GM11168 (cell line): ENCODE data around the gene TRAPPC3.

Source experiments
- in situ Hi-C: fragments of 300-500 bp; cut with MboI; formaldehyde crosslinking; loops from one replicate; pipeline ENCODE4 v1.12.0; 2022; ENCODE audit warnings: low sequenced_read_pairs; ENCODE audit not compliant: unreplicated experiment

TRAPPC3 gene

DNA sequence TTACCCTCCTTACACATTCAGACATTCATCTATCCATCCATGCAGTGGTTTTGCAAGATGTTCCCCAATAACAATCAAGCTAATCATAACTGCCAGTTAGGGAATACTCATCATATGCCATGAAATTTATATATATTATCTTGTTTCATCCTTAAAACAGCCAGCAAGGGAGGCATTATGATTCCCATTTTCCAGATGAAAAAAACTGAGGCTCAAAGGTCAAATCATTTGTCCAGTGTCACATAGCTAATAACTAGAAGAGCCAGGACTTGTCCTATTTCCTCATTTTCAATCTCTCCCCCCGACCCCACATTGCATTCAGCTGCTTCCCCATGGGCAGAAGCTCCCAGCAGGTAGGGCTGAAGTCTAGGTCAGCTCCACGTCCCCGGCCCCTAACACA lies 17.3 kb downstream of the TRAPPC3 start:
- in situ Hi-C loops, result no loop called here

DNA sequence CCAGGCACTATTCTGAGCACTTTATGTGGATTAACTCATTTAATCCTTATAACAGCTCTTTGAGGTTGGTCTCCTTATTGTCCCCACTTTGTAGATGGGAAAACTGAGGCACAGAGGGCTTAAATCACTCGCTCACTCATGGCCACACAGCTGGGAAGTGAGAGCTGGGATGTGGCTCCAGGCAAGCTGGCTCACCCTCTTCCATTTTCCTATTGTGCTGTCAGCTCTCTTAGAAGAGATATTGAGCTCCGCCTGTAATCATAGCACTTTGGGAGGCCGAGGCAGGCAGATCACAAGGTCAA lies 20.4 kb downstream of the TRAPPC3 start:
- in situ Hi-C loops, result no loop called here

DNA sequence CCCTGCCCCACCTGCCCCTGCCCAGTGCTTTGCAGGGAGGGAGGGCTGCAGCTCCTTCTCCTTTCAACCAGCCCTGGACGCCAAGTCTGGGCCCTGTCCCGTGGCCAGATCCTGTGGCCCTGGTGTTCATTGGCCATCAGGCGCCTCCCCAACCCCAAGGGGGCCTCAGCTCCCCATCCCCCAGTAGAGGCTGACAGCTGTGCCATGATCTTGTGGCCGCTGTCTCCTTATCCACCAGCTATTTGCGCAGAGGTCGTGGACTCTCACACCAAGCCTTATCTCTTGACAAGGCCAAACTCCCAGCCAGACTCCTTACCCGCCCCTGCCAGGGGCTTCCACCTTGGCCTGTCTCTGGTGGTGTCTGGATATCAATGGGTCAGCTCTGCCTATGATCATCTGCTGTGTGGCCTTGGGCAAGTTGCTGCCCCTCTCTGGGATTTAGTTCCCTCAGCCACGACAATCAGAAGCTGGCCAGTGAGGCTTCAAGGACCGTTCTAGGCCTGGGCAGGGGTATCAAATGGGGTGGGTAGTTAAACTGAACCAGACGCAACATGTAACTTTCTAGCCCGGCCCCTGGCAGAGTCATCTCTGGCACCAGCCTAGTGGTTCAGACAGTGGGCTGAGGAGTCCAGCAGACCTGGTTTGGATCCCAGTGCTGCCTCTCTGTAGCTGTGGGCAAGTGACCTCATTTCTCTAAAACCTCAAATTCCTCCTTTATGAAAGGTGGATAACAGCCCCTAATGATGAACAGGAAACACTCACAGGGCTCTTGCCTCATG lies 21.0 kb downstream of the TRAPPC3 start:
- in situ Hi-C loops, result no loop called here

DNA sequence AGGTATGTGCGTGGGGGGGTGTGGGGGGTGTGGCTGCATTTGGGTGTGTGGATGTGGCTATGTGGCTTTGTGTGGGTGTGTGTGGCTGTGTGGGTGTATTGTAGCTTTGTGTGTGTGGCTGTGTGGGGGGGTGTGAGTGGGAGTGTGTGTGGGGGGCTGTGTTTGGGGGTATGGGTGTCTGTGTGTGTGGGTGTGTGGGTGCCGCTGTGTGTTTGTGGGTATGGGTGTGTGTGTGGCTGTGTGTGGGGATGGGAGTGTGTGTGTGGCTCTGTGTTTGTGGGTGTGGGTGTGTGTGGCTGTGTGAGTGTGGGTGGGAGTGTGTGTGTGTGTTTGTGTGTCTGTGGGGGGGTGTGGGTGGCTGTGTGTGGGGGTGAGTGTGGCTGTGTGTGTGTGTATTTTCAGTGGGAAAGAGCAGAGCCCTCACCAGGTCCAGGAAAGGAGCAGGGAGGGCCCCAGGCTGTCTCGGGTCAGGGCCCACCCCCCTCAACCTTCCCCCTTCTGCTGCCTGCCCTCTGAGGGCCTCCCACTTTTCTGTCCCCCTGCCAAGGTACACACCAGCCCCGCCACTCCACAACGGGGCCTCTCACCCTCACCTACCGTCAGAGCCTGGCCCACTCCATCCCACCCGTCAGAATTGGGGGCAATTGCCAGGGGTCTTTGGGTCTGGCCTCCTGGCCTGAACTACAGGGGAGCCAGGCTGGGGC lies 22.3 kb downstream of the TRAPPC3 start:
- in situ Hi-C loops, result no loop called here

DNA sequence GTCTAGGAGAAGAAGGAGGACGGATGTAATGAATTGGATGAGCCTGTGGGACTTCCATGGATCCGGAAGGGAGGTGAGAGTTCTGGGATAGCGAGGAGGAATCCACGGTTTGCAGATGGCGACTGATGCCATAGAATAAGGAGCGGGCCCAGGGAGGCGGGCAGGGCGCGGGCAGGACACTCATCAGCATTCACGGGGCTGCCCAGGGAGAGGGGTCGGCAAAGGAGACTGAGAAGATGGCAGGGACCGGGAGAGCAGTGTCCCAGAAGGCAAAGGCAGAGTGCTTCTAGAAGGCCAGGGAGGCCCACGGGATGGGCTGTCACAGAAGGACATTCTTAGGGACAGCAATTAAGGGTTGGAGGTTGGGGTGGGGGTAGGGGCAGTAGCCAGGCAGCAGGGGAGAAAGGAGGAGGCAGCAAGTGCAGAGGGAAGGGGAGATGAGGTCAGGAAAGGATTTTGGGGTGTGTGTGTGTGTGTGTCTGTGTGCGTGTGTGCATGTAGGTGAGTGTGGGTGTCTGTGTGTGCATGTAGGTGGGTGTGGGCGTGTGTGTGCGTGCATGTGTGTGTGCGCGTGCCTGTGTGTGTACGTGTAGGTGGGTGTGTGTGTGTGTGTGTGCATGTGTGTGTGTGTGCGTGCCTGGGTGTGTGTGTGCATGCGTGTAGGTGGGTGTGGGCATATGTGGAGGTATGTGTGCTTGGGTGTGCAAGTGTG lies 23.1 kb downstream of the TRAPPC3 start:
- in situ Hi-C loops, result no loop called here

DNA sequence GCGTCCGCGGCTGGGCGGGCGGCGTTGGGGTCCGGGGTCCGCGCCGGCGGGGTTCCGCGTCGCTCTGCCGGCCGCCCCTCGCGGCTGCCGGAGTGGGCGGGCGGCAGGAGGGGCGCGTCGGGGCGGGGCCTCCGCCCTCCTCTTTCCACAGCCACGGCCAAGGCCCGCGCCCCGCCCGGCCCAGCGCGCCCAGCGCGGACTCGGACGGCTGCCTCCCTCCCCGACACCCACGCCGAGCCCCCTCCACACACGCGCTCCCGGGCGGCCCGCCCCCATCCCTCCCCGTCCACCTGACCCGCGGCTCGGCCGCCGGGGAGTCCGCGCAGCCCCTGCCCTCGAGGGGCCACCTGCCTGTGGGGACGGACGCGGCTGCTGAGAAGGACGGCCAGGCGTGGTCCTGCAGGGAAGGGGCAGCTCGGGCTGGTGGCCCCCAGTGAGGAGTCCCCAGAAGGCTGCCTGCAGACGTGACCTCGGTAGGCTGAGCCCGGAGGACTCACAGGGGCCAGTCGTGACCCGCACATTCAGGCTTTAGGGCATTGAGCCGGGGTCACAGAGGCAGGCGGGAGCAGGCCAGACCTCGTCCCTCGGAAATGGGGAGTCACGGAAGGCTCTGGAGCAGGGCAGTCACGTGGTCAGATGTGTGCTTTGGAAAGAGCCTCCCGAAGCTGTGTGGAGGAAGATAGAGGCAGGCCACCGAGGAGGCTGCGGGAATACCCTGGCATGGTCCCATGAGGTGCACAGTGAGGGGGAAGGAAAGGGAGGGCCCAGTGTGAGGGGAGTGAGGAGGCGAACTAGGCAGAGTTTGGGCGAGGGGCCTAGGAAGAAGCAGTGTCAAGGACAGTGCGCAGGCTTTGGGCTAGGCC lies 23.9 kb downstream of the TRAPPC3 start, which contains the start of gene COL8A2:
TSS of gene COL8A2 (minus strand) at position 94 of the 863 bp plus-strand sequence. CDS start 24,980 bp downstream, outside the sequence.
- in situ Hi-C loops, result no loop called here

DNA sequence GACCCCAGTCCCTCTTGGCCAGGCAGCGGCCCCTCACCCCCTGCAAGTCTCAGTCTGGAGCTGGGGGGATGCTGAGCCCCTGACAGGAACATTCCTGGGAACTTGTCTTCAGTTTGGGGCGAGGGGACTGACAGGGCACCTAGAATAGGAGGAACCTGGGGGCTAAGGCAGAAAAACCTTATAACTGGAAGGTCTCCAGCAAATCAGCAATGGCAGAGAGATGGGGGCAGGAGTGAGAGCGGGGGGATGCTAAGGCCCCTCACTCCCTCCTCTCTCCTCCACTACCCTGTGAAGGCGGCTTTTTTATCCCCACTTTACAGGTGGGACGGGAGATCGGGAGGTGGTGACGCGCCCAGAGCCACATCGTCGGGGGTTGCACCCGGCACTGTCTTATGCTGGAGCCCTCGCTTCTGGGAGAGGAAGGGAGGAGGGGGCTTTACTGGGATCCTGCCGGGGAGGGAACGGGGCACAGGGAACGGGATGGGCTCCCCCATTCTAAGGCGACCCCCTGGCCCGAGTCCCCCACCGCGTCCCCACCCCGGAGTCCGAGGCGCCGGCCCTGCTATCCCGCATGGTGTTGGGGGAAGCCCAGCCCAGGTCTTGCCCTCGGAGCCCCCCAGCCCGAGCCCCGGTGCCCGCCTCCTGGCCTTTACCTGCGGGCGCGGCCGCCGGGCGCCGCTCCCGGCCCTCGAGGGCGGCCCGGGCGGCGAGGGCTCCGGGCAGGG lies 24.7 kb downstream of the TRAPPC3 start:
- in situ Hi-C loops, result no loop called here

DNA sequence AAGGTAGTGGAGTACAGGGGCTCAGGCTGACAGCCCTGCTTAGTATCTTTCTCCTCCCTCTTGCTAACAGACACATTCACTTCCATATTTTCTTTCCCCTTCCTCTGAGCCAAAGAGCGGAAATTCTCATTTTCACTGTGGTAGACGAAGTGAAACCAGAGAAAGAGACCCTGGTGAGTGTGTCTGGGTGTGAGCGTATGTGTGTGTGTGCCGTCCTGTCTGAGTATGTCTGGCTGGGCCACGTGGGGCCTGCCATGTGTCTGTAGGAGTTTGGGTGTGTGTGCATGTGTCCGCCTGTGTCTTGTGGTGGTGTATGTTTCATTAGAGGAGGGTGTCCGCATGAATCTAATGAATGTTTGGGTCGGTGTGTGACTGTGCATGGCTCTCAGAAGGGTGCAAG lies 25.9 kb downstream of the TRAPPC3 start:
- in situ Hi-C loops, result no loop called here

DNA sequence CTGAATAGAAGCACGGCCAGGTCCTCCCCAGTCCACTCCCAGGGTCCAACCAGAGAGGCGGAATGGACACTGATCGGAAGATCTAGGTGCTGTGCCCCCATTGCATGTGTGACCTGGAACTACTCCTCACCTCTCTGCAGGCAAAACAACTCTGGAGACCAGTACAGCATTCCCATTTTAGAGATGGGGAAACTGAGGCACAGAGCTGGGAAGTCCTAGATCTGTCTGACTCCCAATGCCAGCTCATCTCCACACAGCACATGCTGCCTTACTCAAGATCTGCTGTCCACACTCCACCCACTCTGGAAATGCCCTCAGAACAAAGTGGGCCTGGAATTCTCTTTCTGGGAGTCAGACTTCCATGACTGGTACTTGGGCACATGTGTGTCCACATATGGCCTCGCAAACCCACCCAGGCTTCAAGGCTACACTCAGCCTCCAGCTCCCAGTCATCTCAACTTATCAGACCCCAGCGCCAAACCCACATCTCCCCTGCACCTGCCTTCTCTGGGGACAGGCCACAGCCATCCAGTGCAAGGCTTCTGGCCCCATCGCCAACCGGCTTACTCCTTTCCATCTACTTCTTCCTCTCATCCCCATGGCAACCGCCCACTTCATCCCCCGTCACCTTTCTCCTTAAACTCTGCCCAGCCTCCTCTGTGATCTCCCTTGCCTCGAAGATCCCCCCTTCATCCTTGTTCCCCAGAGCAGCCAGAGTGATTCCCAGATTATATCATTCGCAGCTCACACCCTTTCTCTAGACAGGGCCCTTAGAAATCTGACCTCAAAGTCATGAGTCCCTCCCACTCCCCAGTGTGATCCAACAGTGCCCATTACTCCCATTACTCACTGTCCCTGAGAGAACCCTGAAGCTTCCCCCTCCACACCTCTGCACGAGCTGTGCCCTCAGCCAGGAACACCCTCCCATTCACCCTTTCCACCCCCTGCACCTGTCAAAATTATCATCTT lies 26.9 kb downstream of the TRAPPC3 start:
- in situ Hi-C loops, result no loop called here

DNA sequence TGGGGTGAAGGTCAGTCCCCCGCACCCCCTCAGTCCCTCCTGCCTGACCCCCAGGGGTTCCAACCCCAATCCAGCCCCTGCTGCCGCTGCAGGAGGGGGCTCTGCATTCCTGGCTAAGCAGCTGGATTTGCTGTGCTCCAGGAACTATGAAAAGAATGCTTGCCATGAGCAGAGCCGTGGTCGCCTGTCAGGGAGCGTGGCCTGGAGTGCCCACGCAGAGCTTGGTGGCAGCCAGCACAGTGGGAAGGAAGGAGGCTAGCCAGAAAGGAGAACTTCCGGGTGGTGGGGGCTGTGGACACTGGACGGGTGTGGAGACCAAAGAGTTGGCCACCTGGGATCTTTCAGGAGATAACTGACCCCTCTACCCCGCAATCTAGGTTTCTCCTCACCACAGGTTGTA lies 29.8 kb downstream of the TRAPPC3 start:
- in situ Hi-C loops, result no loop called here

DNA sequence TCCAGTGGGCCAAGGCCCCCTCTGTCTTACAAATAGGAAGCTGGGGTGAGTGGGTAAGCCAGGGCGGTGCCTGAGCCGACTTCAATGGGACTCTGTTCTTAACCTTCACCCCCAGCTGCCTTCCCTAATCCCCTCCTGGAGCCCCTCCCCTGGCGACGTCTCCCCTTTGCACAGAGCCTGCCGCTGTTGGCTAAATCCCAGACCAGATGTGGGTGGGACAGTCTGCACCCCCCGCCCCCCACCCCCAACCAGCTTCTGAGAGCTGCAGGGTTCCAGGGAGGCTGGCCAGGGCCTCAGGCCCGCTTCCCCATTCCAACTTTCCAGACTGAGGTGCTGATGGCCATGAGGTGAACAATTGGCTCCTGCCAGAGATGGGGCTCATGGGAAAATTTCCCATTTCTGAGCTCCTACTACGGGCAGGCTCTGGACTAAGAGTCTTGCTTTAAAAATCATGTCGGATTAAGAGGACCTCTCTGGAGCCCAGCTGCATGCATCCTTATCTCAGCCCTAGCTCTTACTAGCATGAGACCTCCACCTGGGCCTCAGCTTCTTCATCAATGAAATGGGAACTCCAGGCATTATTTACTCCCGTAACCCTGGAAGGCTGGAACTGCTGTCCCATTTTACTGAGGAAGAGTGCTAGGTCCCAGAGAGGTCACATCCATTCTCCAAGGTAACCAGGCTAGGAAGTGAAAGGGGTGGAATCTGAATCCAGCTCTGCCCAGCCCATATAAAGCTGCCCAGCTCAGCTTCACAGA lies 30.7 kb downstream of the TRAPPC3 start:
- in situ Hi-C loops, result no loop called here

DNA sequence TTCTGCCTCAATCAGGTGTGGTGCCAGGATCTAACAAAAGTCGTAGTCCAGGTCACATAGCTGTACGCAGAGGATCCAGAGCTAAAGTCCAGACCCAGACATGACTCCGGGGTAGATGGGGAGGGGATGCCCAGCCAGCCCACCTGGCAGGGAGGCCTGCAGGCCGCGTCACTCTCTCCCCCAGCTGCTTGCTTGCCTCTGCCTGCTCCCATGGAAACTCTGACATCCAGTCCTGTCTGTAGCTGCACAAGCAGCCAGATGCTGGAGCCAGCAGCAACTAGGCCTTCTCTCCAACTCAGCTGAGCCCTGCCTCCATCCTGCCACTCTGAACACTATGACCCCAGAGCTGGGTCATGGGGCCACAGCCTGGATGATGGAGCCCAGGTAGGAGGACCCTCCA lies 32.4 kb downstream of the TRAPPC3 start:
- in situ Hi-C loops, result no loop called here

DNA sequence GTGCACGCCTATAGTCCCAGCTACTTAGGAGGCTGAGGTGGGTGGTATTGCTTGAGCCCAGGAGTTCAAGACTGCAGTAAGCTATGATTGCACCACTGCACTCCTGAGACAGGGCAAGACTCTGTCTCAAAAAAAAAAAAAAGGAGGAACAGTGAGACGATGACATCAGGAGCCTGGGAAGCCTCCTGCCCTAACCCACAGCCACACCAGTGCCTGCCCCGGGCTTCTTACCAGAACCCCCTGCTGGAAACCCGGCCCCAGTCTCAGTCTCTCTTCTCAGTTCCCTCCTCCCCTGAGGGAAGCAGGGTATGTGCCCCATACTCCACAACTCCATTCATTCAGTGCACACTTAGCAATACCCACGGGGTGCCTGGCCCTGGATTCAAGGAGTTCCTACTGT lies 33.4 kb downstream of the TRAPPC3 start:
- in situ Hi-C loops, result no loop called here

DNA sequence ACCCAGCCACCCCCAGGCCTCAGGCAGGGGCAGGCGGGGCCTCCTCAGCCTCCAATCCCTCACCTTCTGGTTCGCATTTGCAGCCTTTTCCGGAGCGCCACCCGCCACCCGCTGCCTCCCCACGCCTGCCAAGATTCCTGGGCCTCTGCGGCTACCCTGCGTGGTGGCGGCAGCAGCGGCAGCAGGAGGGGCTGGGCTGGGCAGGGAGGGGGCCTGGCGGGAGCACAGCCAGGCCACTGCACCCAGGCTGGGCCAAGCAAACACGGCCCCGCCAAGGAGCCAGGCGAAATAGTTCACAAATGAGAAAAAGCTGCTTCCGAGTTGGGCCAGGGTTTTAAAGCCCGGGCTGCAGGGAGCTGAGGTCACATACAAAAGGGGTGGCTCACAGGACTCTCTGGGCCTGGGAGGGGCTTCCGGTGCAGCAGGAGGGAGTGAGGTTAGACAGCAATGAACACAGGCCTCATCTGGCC lies 34.1 kb downstream of the TRAPPC3 start:
- in situ Hi-C loops, result no loop called here

DNA sequence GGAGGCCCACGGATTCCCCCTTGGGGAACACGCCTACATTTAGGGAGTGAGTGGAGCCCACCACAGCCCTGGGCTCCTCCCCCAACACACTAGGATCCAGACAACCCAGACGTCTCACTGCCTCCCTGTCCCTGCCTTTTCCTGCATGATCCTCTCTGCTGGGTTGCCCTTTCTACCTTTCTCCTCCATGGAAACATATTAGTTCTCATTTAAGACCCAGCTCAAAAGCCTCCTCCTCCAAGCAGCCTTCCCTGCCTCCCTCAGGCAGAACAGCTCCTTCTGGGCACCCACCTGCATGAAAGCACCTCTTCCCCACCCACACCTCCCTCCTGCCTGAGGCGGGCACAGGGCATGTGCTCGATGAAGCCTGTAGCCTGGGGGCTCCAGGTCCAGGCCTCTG lies 34.9 kb downstream of the TRAPPC3 start:
- in situ Hi-C loops, result no loop called here

DNA sequence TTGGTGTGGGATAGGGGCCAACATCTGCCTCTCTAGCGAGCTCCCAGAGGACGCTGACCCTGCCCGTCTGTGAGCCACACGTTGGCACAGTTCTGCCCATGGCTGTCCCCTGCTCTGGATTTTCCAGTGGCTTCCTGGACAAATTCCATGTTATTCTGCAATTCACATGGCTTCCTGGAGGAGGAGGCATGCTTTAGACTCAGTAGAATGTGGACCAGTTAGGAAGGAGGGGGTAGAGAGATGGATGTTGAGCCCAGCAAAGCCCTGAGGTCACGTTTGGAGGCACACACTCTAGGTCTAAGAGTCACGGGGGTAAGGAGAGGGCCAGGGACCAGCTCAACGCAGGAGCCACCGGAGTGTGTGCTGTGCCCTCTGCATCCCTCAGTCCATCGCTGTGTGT lies 36.5 kb downstream of the TRAPPC3 start:
- in situ Hi-C loops, result no loop called here

DNA sequence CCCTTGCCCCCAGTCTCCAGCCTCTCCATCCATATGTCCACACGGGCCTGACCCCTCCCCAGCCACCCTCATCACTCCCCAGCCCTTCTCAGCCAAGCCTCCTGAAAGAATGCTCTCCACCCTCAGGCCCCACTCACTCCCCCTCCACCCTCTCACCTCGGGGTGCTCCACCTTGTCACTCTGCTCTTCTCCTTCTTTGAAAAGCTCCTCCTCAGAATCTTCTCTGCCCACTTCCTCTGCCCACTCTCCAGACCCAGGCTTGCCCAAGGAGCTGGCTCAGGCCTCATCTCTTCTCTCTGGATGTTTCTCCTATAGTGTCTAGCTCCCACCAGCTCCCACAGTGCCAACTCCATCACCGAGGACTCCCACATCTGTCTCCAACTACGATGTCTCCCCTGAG lies 38.1 kb downstream of the TRAPPC3 start:
- in situ Hi-C loops, result no loop called here
